Measurements from ENCODE around the gene GNB1.

The GNB1 gene

GRCh38 chr1:1788136-1788535 is 102.8 kb downstream of the GNB1 start:
- TF ChIP-seq CTCF (IDR thresholded peaks at IDR 0.05; ENCODE audit: low read depth, low read length) = no peak
- no peak overlapping the region for H3K4me3 ChIP-seq (ENCODE audit: low read depth, low read length)

- TF ChIP-seq CTCF (IDR thresholded peaks at IDR 0.05; ENCODE audit: low read depth, low read length) = no peak
- H3K4me3 ChIP-seq (ENCODE audit: low read depth, low read length) = no peak overlapping the region
These were observed 103.9 kb downstream of the GNB1 start for GRCh38 chr1:1786836-1787605.

- H3K4me3 ChIP-seq (ENCODE audit: low read depth, low read length) = no peak overlapping the region
- no peak for TF ChIP-seq CTCF (IDR thresholded peaks at IDR 0.05; ENCODE audit: low read depth, low read length)
These were observed 105.2 kb downstream of the GNB1 start for GRCh38 chr1:1785666-1786065.

GRCh38 chr1:1784933-1785332 is 106.0 kb downstream of the GNB1 start:
- no peak overlapping the region for H3K4me3 ChIP-seq (ENCODE audit: low read depth, low read length)
- TF ChIP-seq CTCF (IDR thresholded peaks at IDR 0.05; ENCODE audit: low read depth, low read length) = no peak

GRCh38 chr1:1783320-1783719 is 107.6 kb downstream of the GNB1 start:
- TF ChIP-seq CTCF (IDR thresholded peaks at IDR 0.05; ENCODE audit: low read depth, low read length) = no peak
- no peak overlapping the region for H3K4me3 ChIP-seq (ENCODE audit: low read depth, low read length)

GRCh38 chr1:1782399-1783221 is 108.3 kb downstream of the GNB1 start:
- no peak overlapping the region for H3K4me3 ChIP-seq (ENCODE audit: low read depth, low read length)

More at GRCh38 chr1:1782399-1783221, 108.3 kb downstream of the GNB1 start:
- TF ChIP-seq CTCF (IDR thresholded peaks at IDR 0.05; ENCODE audit: low read depth, low read length) = no peak

Data from WI38 (cell line).